ENCODE results near the gene MYRIP.

DNA sequence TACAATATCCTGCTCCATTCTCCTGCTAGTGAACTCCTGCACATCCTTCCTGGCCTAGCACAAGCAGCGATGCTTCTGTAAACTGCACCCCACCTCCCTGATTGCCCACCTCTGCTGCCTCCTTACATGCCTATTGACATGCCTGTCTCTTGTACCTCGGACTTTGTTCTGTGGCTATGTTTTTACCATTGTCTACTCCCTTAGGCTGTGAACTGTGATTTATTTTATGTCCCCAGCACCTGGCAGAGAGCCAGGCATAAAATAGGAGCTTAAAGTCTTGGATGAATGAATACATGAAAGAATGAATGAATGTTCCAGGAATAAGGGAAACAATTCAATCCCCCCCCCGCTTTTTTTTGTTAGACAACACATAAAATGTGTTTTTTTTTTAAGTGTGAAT lies 210.0 kb downstream of the MYRIP start:
- TF ChIP-seq POLR2AphosphoS5 (IDR thresholded peaks at IDR 0.05; ENCODE audit: borderline replicate concordance, low read depth, low read length), result no peak
- no peak for TF ChIP-seq EZH2 (IDR thresholded peaks at IDR 0.05)
- no peak for TF ChIP-seq FOXP2 (optimal IDR thresholded peaks at IDR 0.05; ENCODE audit: control extremely low read depth, extremely low read length, insufficient read depth)
